ENCODE measurements around the gene MYH11.

Gene MYH11

GRCh38 chr16:15888072-15888976 lies 31.5 kb upstream of the MYH11 start, which contains the start of gene CEP20:
Gene CEP20, minus strand, starts transcription at chr16:15888603. Its CDS starts 18 bp downstream, at chr16:15888585.
- H2BK5ac ChIP-seq (ENCODE audit: low read length), result peak within 1 kb of the TSS; percentile 93

GRCh38 chr16:15887283-15887682 lies 30.5 kb upstream of the MYH11 start:
- H3K9ac ChIP-seq (ENCODE audit: low read depth, low read length, poor library complexity), result no peak overlapping the region

More at GRCh38 chr16:15888072-15888976, 31.5 kb upstream of the MYH11 start, which contains the start of gene CEP20:
- Histone ChIP-seq H3K4me3 (ENCODE audit: low read length in 2 of 2) (peak within 1 kb of the TSS; percentile 78 to 89), H2AK5ac (ENCODE audit: low read depth, low read length) (peak within 1 kb of the TSS; percentile 57), H2AFZ (ENCODE audit: low read length) (peak within 1 kb of the TSS; percentile 94), H4K8ac (ENCODE audit: low read depth, low read length) (no peak within 1 kb of the TSS), H3K14ac (ENCODE audit: low read length) (no peak within 1 kb of the TSS), H3K9ac (ENCODE audit: low read depth, low read length, poor library complexity) (peak within 1 kb of the TSS; percentile 86), H3K4ac (ENCODE audit: low read length) (no peak within 1 kb of the TSS), H3K27ac (replicated peaks; ENCODE audit: low read length) (peak within 1 kb of the TSS; percentile 3), H3K4me1 (ENCODE audit: control insufficient read depth in 2 of 2, insufficient read depth in 1 of 2, low read depth in 1 of 2, low read length in 2 of 2) (peaks cover 4 to 7% of the 10 kb centered on the region in 2 donors), H3K9me3 (replicated peaks in 1 of 2; ENCODE audit: control insufficient read depth in 2 of 2, insufficient read depth in 1 of 2, low read depth in 1 of 2, low read length in 2 of 2) (no peaks in the 10 kb centered on the region), H3K27me3 (ENCODE audit: control insufficient read depth in 3 of 3, insufficient read depth in 3 of 3, low read depth in 1 of 3, low read length in 3 of 3) (no peaks in the 10 kb centered on the region), H2BK120ac (ENCODE audit: low read depth, low read length) (no peak within 1 kb of the TSS), H3K36me3 (replicated peaks in 1 of 2; ENCODE audit: control insufficient read depth in 2 of 2, insufficient read depth in 2 of 2, low read length in 2 of 2) (peaks cover 2 to 10% of the 10 kb centered on the region in 2 donors), H2BK12ac (ENCODE audit: low read length) (no peak within 1 kb of the TSS), H3K4me2 (ENCODE audit: insufficient read depth, low read length, poor library complexity, severe bottlenecking) (peak within 1 kb of the TSS; percentile 61), H3K23ac (ENCODE audit: low read depth, low read length, poor library complexity) (peak within 1 kb of the TSS; percentile 83), H3K18ac (ENCODE audit: low read length) (peak within 1 kb of the TSS; percentile 91), H4K91ac (ENCODE audit: low read depth, low read length, poor library complexity) (no peak within 1 kb of the TSS), H3K79me1 (ENCODE audit: low read depth, low read length) (peaks cover 2% of the 10 kb centered on the region), H2BK15ac (ENCODE audit: low read length) (peak within 1 kb of the TSS; percentile 32)
- peak; percentile 98 for DNase-seq (ENCODE audit: low spot score)
- WGBS, 2 donors (ENCODE audit: extremely low coverage in 2 of 2, insufficient read length in 2 of 2, insufficient replicate concordance in 1 of 2), result no CpG with 5 or more reads among the region's 41 CpGs

GRCh38 chr16:15886078-15886477 lies 29.2 kb upstream of the MYH11 start:
- Histone ChIP-seq H3K36me3 (replicated peaks in 1 of 2; ENCODE audit: control insufficient read depth in 2 of 2, insufficient read depth in 2 of 2, low read length in 2 of 2) (peaks cover 4 to 32% of the 10 kb centered on the region in 2 donors), H3K79me1 (ENCODE audit: low read depth, low read length) (peaks cover 2% of the 10 kb centered on the region), H3K23ac (ENCODE audit: low read depth, low read length, poor library complexity) (no peak overlapping the region), H3K4ac (ENCODE audit: low read length) (no peak overlapping the region), H4K8ac (ENCODE audit: low read depth, low read length) (no peak overlapping the region), H3K18ac (ENCODE audit: low read length) (no peak overlapping the region), H3K27me3 (ENCODE audit: control insufficient read depth in 3 of 3, insufficient read depth in 3 of 3, low read depth in 1 of 3, low read length in 3 of 3) (no peaks in the 10 kb centered on the region), H2AK5ac (ENCODE audit: low read depth, low read length) (no peak overlapping the region), H3K27ac (replicated peaks; ENCODE audit: low read length) (no peak overlapping the region), H3K4me2 (ENCODE audit: insufficient read depth, low read length, poor library complexity, severe bottlenecking) (no peak overlapping the region), H2BK12ac (ENCODE audit: low read length) (no peak overlapping the region), H4K91ac (ENCODE audit: low read depth, low read length, poor library complexity) (no peak overlapping the region), H2BK15ac (ENCODE audit: low read length) (no peak overlapping the region), H2BK120ac (ENCODE audit: low read depth, low read length) (no peak overlapping the region), H2BK5ac (ENCODE audit: low read length) (no peak overlapping the region), H3K14ac (ENCODE audit: low read length) (no peak overlapping the region), H3K9me3 (replicated peaks in 1 of 2; ENCODE audit: control insufficient read depth in 2 of 2, insufficient read depth in 1 of 2, low read depth in 1 of 2, low read length in 2 of 2) (no peaks in the 10 kb centered on the region), H2AFZ (ENCODE audit: low read length) (no peak overlapping the region), H3K9ac (ENCODE audit: low read depth, low read length, poor library complexity) (no peak overlapping the region), H3K4me3 (ENCODE audit: low read length in 2 of 2) (no peak overlapping the region), H3K4me1 (ENCODE audit: control insufficient read depth in 2 of 2, insufficient read depth in 1 of 2, low read depth in 1 of 2, low read length in 2 of 2) (peaks cover 4 to 7% of the 10 kb centered on the region in 2 donors)
- DNase-seq (ENCODE audit: low spot score), result no peak
- WGBS, 2 donors (ENCODE audit: extremely low coverage in 2 of 2, insufficient read length in 2 of 2, insufficient replicate concordance in 1 of 2), result no CpG with 5 or more reads among the region's 1 CpG

More at GRCh38 chr16:15887283-15887682, 30.5 kb upstream of the MYH11 start:
- Histone ChIP-seq H3K36me3 (replicated peaks in 1 of 2; ENCODE audit: control insufficient read depth in 2 of 2, insufficient read depth in 2 of 2, low read length in 2 of 2) (peaks cover 2 to 20% of the 10 kb centered on the region in 2 donors), H3K4me1 (ENCODE audit: control insufficient read depth in 2 of 2, insufficient read depth in 1 of 2, low read depth in 1 of 2, low read length in 2 of 2) (peaks cover 4 to 7% of the 10 kb centered on the region in 2 donors), H3K4ac (ENCODE audit: low read length) (no peak overlapping the region), H3K79me1 (ENCODE audit: low read depth, low read length) (peaks cover 2% of the 10 kb centered on the region), H4K8ac (ENCODE audit: low read depth, low read length) (no peak overlapping the region), H2BK5ac (ENCODE audit: low read length) (no peak overlapping the region), H2BK15ac (ENCODE audit: low read length) (no peak overlapping the region), H3K14ac (ENCODE audit: low read length) (no peak overlapping the region), H3K4me3 (ENCODE audit: low read length in 2 of 2) (peak overlapping the region in 1 of 2 donors; percentile 78), H2AFZ (ENCODE audit: low read length) (no peak overlapping the region), H3K18ac (ENCODE audit: low read length) (no peak overlapping the region), H2BK12ac (ENCODE audit: low read length) (no peak overlapping the region), H4K91ac (ENCODE audit: low read depth, low read length, poor library complexity) (no peak overlapping the region), H2AK5ac (ENCODE audit: low read depth, low read length) (no peak overlapping the region), H3K27ac (replicated peaks; ENCODE audit: low read length) (no peak overlapping the region), H3K4me2 (ENCODE audit: insufficient read depth, low read length, poor library complexity, severe bottlenecking) (no peak overlapping the region), H3K27me3 (ENCODE audit: control insufficient read depth in 3 of 3, insufficient read depth in 3 of 3, low read depth in 1 of 3, low read length in 3 of 3) (no peaks in the 10 kb centered on the region), H3K9me3 (replicated peaks in 1 of 2; ENCODE audit: control insufficient read depth in 2 of 2, insufficient read depth in 1 of 2, low read depth in 1 of 2, low read length in 2 of 2) (no peaks in the 10 kb centered on the region), H3K23ac (ENCODE audit: low read depth, low read length, poor library complexity) (no peak overlapping the region), H2BK120ac (ENCODE audit: low read depth, low read length) (no peak overlapping the region)
- DNase-seq (ENCODE audit: low spot score), result no peak
- no CpG with 5 or more reads among the region's 4 CpGs for WGBS, 2 donors (ENCODE audit: extremely low coverage in 2 of 2, insufficient read length in 2 of 2, insufficient replicate concordance in 1 of 2)

GRCh38 chr16:15885560-15886001 lies 28.8 kb upstream of the MYH11 start:
- Histone ChIP-seq H2AK5ac (ENCODE audit: low read depth, low read length) (no peak overlapping the region), H2BK5ac (ENCODE audit: low read length) (no peak overlapping the region), H4K91ac (ENCODE audit: low read depth, low read length, poor library complexity) (no peak overlapping the region), H3K79me1 (ENCODE audit: low read depth, low read length) (peaks cover 2% of the 10 kb centered on the region), H3K27me3 (ENCODE audit: control insufficient read depth in 3 of 3, insufficient read depth in 3 of 3, low read depth in 1 of 3, low read length in 3 of 3) (no peaks in the 10 kb centered on the region), H3K9ac (ENCODE audit: low read depth, low read length, poor library complexity) (no peak overlapping the region), H4K8ac (ENCODE audit: low read depth, low read length) (no peak overlapping the region), H3K14ac (ENCODE audit: low read length) (no peak overlapping the region), H3K4me2 (ENCODE audit: insufficient read depth, low read length, poor library complexity, severe bottlenecking) (no peak overlapping the region), H3K4me3 (ENCODE audit: low read length in 2 of 2) (no peak overlapping the region), H3K23ac (ENCODE audit: low read depth, low read length, poor library complexity) (no peak overlapping the region), H3K9me3 (replicated peaks in 1 of 2; ENCODE audit: control insufficient read depth in 2 of 2, insufficient read depth in 1 of 2, low read depth in 1 of 2, low read length in 2 of 2) (no peaks in the 10 kb centered on the region), H2BK15ac (ENCODE audit: low read length) (no peak overlapping the region), H3K36me3 (replicated peaks in 1 of 2; ENCODE audit: control insufficient read depth in 2 of 2, insufficient read depth in 2 of 2, low read length in 2 of 2) (peaks cover 4 to 36% of the 10 kb centered on the region in 2 donors), H3K4ac (ENCODE audit: low read length) (no peak overlapping the region), H2BK120ac (ENCODE audit: low read depth, low read length) (no peak overlapping the region), H3K4me1 (ENCODE audit: control insufficient read depth in 2 of 2, insufficient read depth in 1 of 2, low read depth in 1 of 2, low read length in 2 of 2) (peaks cover 4 to 7% of the 10 kb centered on the region in 2 donors), H3K18ac (ENCODE audit: low read length) (no peak overlapping the region), H2BK12ac (ENCODE audit: low read length) (no peak overlapping the region), H3K27ac (replicated peaks; ENCODE audit: low read length) (no peak overlapping the region), H2AFZ (ENCODE audit: low read length) (no peak overlapping the region)
- no peak for DNase-seq (ENCODE audit: low spot score)
- no CpG with 5 or more reads among the region's 5 CpGs for WGBS, 2 donors (ENCODE audit: extremely low coverage in 2 of 2, insufficient read length in 2 of 2, insufficient replicate concordance in 1 of 2)
